ENCODE results near the gene POMGNT1. TPM values are rescaled to one million over a fixed set of nuclear protein-coding genes. Genes with fewer than 3 reads are reported as not detected.

Gene POMGNT1
- total RNA-seq, 1 experiment from 2014 or later = 92.5 TPM

- no peaks in the 10 kb centered on the region for H3K9me2 ChIP-seq (replicated peaks; ENCODE audit: low read length)
- H3K36me3 ChIP-seq (ENCODE audit: low read depth, low read length) = no peaks in the 10 kb centered on the region
- no peaks in the 10 kb centered on the region; the same call in 1 of the 2 replicates for H3K4me1 ChIP-seq (ENCODE audit: insufficient read depth, low read length)
- H3K9me3 ChIP-seq (ENCODE audit: low read length) = no peaks in the 10 kb centered on the region
- no peak overlapping the region for H3K4me3 ChIP-seq (ENCODE audit: low read length)
- no peak overlapping the region for H3K9ac ChIP-seq (ENCODE audit: low read length)
- H3K27me3 ChIP-seq (ENCODE audit: low read length) = no peaks in the 10 kb centered on the region
- ChIA-PET POLR2A (ENCODE audit: unreplicated experiment) (no interaction called here), CTCF (no interaction called here)
- H4K20me1 ChIP-seq (ENCODE audit: low read length) = no peaks in the 10 kb centered on the region
- H2AFZ ChIP-seq (ENCODE audit: low read length) = no peak overlapping the region
- H3F3A ChIP-seq (ENCODE audit: low read length, unreplicated experiment) = no peaks in the 10 kb centered on the region
- TF ChIP-seq CTCF (conservative IDR thresholded peaks at IDR 0.05; ENCODE audit: low read depth, low read length) = no peak
- TF ChIP-seq EZH2 (IDR thresholded peaks at IDR 0.05; ENCODE audit: low read length, unreplicated experiment) = no peak
- TF ChIP-seq EZH2phosphoT487 (IDR thresholded peaks at IDR 0.05; ENCODE audit: borderline replicate concordance, low read length) = no peak
- H3K4me2 ChIP-seq (ENCODE audit: low read length) = no peak overlapping the region
- no peak for DNase-seq
- no peaks in the 10 kb centered on the region for H3K79me2 ChIP-seq (ENCODE audit: low read length)
- ATAC-seq = no peak
- intact Hi-C loops (cut with micrococcal nuclease) = no loop called here
- BruUV-seq (replicated peaks) = no TSS peak
- no peak overlapping the region for H3K27ac ChIP-seq (ENCODE audit: low read length)
These were observed 20.2 kb upstream of the POMGNT1 start for GRCh38 chr1:46218443-46218842.

DNA sequence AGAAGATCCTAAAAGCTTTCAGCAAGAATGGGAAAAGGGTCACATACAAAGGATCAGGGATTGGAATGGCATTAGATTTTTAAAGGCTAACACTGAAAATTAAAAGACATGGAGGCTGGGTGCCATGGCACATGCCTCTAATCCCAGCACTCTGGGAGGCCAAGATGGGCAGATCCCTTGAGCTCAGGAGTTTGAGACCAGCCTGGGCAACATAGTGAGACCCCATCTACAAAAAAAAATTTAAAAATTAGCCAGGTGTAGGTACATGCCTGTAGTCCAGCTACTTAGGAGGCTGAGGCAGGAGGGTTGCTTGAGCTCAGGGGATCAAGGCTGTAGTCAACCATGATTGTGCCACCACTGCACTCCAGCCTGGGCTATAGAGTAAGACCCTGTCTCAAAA is 17.3 kb upstream of the POMGNT1 start:
- no peak overlapping the region for H3K9ac ChIP-seq (ENCODE audit: low read length)
- H3K4me1 ChIP-seq (ENCODE audit: insufficient read depth, low read length) = no peaks in the 10 kb centered on the region
- H3K36me3 ChIP-seq (ENCODE audit: low read depth, low read length) = no peaks in the 10 kb centered on the region
- DNase-seq (no peak), ATAC-seq (no peak)
- H3K9me2 ChIP-seq (replicated peaks; ENCODE audit: low read length) = no peaks in the 10 kb centered on the region
- no peak overlapping the region for H3K4me2 ChIP-seq (ENCODE audit: low read length)
- intact Hi-C loops (cut with micrococcal nuclease) = no loop called here
- no TSS peak for BruUV-seq (replicated peaks)
- no peak overlapping the region for H3K27ac ChIP-seq (ENCODE audit: low read length)
- no peaks in the 10 kb centered on the region for H3K79me2 ChIP-seq (ENCODE audit: low read length)
- no peaks in the 10 kb centered on the region for H3K9me3 ChIP-seq (ENCODE audit: low read length)
- no peaks in the 10 kb centered on the region for H3F3A ChIP-seq (ENCODE audit: low read length, unreplicated experiment)
- H3K27me3 ChIP-seq (ENCODE audit: low read length) = no peaks in the 10 kb centered on the region
- no peak overlapping the region for H2AFZ ChIP-seq (ENCODE audit: low read length)
- TF ChIP-seq EZH2phosphoT487 (IDR thresholded peaks at IDR 0.05; ENCODE audit: borderline replicate concordance, low read length) (no peak), EZH2 (IDR thresholded peaks at IDR 0.05; ENCODE audit: low read length, unreplicated experiment) (no peak), CTCF (conservative IDR thresholded peaks at IDR 0.05; ENCODE audit: low read depth, low read length) (no peak)
- no peaks in the 10 kb centered on the region for H4K20me1 ChIP-seq (ENCODE audit: low read length)
- ChIA-PET POLR2A (ENCODE audit: unreplicated experiment) (no interaction called here), CTCF (no interaction called here)
- H3K4me3 ChIP-seq (ENCODE audit: low read length) = no peak overlapping the region

DNA sequence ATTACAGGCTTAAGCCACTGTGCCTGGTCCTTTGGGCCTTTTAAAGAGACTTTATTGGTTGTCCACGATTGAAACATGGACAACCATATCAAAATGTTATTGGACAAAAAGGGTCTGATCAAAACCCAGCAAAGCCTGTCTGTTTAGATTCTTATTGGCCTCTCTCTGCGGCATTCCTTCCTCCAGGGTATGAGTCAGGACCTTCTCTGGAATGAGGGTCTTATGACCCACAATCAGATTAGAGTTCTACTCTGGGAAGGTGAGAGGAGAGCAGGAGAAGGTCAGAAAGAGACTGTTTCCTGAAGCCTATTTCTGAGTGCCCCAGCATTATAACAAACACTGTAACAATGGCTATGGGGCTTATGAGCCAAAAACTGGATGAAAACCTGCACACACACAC is 12.8 kb upstream of the POMGNT1 start:
- no peak overlapping the region for H3K27ac ChIP-seq (ENCODE audit: low read length)
- no peak for TF ChIP-seq EZH2 (IDR thresholded peaks at IDR 0.05; ENCODE audit: low read length, unreplicated experiment)
- TF ChIP-seq CTCF (conservative IDR thresholded peaks at IDR 0.05; ENCODE audit: low read depth, low read length) = no peak
- TF ChIP-seq EZH2phosphoT487 (IDR thresholded peaks at IDR 0.05; ENCODE audit: borderline replicate concordance, low read length) = no peak
- no peak overlapping the region for H3K9ac ChIP-seq (ENCODE audit: low read length)
- ATAC-seq (no peak), DNase-seq (no peak)
- no peaks in the 10 kb centered on the region for H3K9me3 ChIP-seq (ENCODE audit: low read length)
- ChIA-PET CTCF (no interaction called here), POLR2A (ENCODE audit: unreplicated experiment) (no interaction called here)
- H3K9me2 ChIP-seq (replicated peaks; ENCODE audit: low read length) = no peaks in the 10 kb centered on the region
- H3F3A ChIP-seq (ENCODE audit: low read length, unreplicated experiment) = no peaks in the 10 kb centered on the region
- BruUV-seq (replicated peaks) = no TSS peak
- intact Hi-C loops (cut with micrococcal nuclease) = no loop called here
- no peaks in the 10 kb centered on the region for H3K27me3 ChIP-seq (ENCODE audit: low read length)
- no peaks in the 10 kb centered on the region for H3K79me2 ChIP-seq (ENCODE audit: low read length)
- H4K20me1 ChIP-seq (ENCODE audit: low read length) = no peaks in the 10 kb centered on the region
- no peak overlapping the region for H2AFZ ChIP-seq (ENCODE audit: low read length)
- no peaks in the 10 kb centered on the region for H3K36me3 ChIP-seq (ENCODE audit: low read depth, low read length)
- no peak overlapping the region for H3K4me3 ChIP-seq (ENCODE audit: low read length)
- H3K4me2 ChIP-seq (ENCODE audit: low read length) = no peak overlapping the region
- no peaks in the 10 kb centered on the region for H3K4me1 ChIP-seq (ENCODE audit: insufficient read depth, low read length)
